SKM-1 treated with dmso at 0.1 percent for 144 hours (cell line): ENCODE data around the gene APAF1.

Experiments
- DNase-seq: peaks from one replicate; lab custom pipeline; 2025; ENCODE audit not compliant: unreplicated experiment; lab: John Stamatoyannopoulos, UW

APAF1 gene

GRCh38 chr12:98725476-98726247 is 80.6 kb downstream of the APAF1 start:
- DNase-seq, result peak; percentile 9

DNA sequence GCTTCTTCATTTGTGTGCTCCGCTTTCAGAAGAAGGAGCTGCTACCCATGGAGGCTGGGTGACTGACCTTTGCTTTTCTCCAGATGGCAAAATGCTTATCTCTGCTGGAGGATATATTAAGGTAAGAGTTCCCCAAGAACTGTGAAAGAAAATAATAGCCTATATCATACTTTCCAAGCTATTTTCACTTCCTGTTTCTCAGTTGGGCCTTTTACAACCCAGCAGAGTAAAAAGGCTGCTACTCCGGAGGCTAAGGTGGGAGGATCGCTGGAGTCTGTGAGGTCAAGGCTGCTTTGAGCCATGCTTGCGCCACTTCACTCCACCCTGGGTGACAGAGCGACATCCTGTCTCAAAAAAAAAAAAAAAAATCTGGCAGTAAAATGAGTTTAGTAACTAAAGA is 82.1 kb downstream of the APAF1 start:
- no peak for DNase-seq

GRCh38 chr12:98730412-98730811 is 85.3 kb downstream of the APAF1 start:
- no peak for DNase-seq

- DNase-seq, result no peak
Measured at GRCh38 chr12:98733667-98734350, 88.7 kb downstream of the APAF1 start.

GRCh38 chr12:98735821-98736220 is 90.7 kb downstream of the APAF1 start:
- no peak for DNase-seq

DNA sequence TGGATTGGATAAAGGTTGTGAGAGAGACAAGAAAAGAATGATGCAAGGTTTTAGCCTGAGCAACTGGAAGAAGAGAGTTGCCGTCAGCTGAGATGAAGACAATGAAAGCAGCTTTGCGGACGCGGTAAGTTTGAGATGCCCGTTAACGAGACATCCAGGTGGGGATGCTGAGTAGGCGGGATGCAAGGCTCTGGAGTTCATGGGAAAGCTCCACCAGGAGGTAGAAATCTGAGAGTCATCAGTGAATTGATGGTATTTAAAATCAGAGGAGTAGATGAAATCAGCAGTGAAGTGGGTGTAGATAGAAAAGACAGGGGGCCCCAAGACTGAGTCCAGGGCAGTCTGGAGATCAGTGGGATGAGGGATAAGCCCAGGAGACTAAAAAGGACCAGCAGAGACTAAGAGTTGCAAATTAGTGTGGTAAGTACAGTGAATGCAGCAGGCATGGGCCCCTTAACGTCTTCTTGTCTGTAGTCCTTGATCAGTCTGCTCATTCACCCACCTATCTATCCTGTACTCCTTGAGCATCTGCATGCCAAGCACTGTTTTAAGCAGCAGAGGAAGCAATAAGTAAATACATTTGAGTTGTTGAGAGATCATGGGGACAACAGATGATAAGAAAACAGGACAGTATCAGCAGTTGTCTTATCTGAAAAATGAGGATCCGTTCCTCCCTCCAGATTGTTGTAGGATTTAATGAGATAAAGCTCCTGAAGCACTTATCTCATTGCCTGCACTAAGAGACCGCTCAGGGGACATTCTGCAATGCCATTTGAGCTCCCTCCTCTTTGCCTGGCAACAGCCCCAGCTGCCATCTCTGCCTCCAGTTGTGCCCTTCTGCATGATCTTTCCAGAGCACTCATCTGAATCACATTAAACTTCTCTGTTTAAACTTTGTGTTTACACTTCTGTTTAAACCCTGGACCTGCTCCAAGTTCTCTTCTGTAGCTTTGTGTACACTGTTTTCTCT is 91.5 kb downstream of the APAF1 start:
- no peak for DNase-seq

DNA sequence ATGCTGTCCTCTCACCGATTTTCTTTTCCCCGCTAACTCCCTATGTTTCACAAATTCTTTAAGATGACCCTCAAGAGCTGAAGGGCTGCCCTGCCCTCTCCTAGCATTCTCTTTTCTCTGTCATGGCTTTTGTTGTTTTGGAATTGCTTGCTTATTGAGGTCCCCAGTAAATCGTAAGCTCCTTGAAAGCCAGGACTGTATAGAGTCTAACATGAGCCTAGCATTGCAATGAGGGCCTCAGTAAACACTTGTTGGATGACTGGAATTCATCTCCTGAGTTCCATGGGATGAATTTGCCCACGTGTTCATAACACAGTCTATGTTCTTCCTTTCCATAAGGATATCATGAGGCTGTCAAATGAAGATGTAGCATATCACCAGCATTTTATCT is 92.2 kb downstream of the APAF1 start:
- DNase-seq, result no peak

GRCh38 chr12:98738002-98738401 is 92.9 kb downstream of the APAF1 start:
- DNase-seq, result no peak

- DNase-seq, result no peak
Measured at GRCh38 chr12:98738539-98738938, 93.4 kb downstream of the APAF1 start.

- DNase-seq, result no peak
Measured at GRCh38 chr12:98740751-98741150, 95.7 kb downstream of the APAF1 start.

DNA sequence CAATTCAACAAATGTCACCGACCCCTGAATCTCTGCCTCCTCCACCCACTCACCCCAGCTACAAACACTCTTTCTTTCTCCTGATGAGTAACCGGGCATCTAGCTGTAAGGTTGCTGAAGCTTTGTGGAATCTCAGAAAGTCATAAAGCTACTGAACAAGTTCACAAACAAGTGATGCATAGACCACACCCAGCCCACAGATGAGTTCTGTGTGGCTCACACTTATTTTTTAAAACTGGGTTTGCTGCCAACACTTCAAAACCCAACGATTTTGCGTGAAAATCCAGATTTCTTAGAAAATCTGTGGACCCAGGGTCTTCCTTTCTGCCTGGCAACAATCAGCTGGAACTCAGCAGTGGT is 96.1 kb downstream of the APAF1 start:
- no peak for DNase-seq

GRCh38 chr12:98741556-98742265 is 96.6 kb downstream of the APAF1 start:
- DNase-seq, result no peak

DNA sequence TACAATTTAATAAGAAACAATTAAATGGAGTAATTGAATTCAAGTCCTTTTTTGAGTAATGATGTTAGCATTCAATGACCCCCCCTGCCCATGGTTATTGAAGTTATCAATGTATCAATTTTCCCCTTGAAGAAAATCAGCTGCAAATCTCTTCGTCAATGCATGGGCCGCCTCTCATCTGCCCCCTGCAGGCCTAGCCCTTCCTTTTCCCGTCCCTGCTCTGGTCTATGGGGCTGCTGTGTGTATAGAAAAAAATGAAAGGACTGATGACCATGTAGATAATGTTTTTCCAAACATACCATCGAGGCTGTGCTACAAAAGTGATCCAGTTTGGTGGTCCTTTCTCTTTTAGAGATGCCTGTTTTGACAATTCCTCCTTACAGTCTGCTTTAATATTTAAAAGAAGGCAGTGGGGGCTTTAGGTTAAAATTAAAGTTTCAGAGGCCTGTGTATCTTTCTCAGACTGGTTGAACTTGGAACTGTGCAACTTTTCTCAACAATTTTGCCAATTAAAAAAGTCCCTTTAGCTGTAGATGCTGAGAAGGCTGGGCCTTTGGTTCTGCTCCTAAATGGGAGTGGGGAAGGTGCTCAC is 98.4 kb downstream of the APAF1 start:
- DNase-seq, result no peak

GRCh38 chr12:98744680-98745079 is 99.6 kb downstream of the APAF1 start:
- no peak for DNase-seq

DNA sequence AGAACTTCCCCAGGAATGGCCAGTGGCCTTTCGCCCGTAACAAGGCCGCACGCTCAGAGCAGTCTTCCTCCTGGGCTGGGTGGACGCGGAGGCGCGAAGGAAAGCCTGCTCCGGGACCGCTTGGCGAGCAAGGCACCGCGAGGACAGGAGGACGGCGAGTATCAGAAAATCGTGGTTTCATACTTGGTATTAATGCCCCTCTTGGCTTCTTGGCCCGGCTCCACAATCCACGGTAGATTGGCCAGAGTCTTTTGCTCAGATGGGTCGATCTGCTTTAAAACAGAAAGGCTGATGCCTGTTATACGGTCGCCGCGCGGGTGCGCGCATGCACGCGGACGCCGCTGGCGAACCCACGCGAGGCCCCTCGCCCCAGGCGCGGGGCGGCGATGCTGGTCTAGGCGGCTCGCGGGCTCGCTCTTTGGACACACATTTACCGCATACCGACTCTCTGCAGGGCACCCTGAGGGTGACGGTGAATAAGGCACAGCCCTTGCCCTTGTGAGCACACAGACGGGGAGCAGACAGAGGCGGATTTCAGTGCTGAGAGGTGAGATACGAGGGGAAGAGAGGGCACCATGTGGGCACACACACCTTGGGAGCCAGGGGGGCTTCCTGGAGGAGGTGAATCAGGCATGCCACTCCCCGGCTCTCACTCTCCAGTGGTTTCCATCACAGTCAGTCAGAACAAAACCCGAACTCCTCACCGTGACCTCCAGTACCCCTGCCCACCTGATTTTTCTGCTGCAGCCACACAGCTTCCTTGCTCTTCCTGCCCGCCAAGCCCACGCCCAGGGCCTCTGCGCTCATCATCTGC is 100.7 kb downstream of the APAF1 start:
- DNase-seq, result no peak

- no peak for DNase-seq
Measured at GRCh38 chr12:98748463-98748862, 103.4 kb downstream of the APAF1 start.

- no peak for DNase-seq
Measured at GRCh38 chr12:98750511-98750910, 105.4 kb downstream of the APAF1 start.

DNA sequence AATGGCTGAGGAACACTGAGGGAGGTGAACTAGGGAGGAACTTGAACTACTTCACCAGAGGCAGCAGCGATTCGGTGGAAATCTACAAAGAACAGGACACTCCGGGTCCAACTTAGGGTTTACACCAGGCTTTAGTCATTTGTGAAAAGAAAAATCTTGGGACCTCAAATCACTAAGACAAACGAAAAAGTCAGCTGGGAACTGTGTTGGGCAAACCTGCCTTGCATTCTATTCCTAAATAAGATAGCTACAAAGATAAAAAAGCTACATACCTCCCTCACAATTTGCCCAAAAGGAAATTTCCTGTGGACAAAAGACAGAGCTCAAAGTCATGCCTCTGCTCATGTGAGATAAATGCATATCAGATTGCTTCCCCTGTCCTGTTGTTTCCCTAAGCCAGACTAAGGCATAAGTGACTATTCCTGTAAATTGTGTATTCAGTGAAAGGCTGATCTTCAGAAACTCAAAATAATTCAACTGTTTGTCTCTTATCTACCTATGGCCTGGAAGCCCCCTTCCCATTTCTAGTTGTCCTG is 106.6 kb downstream of the APAF1 start:
- DNase-seq, result no peak

DNA sequence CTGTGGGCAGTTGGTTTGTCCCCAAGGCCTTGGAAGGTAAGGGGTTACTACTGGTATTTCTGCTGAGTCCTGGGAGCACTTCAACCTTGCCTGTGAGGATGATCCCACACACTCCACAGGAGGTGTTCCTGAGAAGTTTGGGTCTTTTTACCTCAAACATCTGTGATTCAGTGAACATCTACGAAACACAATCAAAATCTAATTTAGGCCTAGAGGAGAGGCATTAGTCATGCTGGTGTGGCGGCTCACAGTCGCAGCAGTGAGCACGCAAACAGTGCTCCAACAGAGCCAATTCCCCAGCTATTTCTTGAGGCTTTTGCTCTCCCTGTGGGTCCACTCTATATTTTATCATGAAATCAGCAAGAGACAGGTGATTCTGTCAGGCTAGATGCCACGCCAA is 107.6 kb downstream of the APAF1 start:
- DNase-seq, result no peak

- no peak for DNase-seq
Measured at GRCh38 chr12:98754095-98754494, 109.0 kb downstream of the APAF1 start.
